Left lung (tissue), 10 donors: ENCODE data around the gene VSTM2L. TPM values are rescaled to one million over a fixed set of nuclear protein-coding genes. Genes with fewer than 3 reads are reported as not detected.

Experiments
- ATAC-seq: fragments of 200-7000 bp; cut with Tn5 transposase; one replicate; pipeline ENCODE4 v1.9.1; 2020; ENCODE audit warnings: moderate library complexity
- DNase-seq, 4 donors: peaks; one replicate each; pipeline ENCODE4 v3.0.0-alpha.2; 2013 to 2020
- H3K27ac ChIP-seq, 2 donors: fragments of 200-600 bp; sonication (generic) in 1 of 2; one replicate each; pipeline versions ENCODE4 v1.5.0 to v1.8.0; 2020 to 2021
- H3K27me3 ChIP-seq, 2 donors: fragments of 200-600 bp; sonication (generic) in 1 of 2; one replicate each; pipeline versions ENCODE4 v1.5.0 to v1.8.0; 2020 to 2021
- H3K36me3 ChIP-seq, 2 donors: fragments of 200-600 bp; sonication (generic) in 1 of 2; one replicate each; pipeline versions ENCODE4 v1.5.0 to v1.8.0; 2020 to 2021
- H3K4me1 ChIP-seq, 2 donors: fragments of 200-600 bp; one replicate each; pipeline ENCODE4 v1.8.0; 2021
- H3K4me3 ChIP-seq, 2 donors: fragments of 200-600 bp; sonication (generic) in 1 of 2; one replicate each; pipeline versions ENCODE4 v1.5.0 to v1.8.0; 2020 to 2021; ENCODE audit warnings: mild to moderate bottlenecking in 1 of 2
- H3K9me3 ChIP-seq, 2 donors: fragments of 200-600 bp; sonication (generic) in 1 of 2; one replicate each; pipeline versions ENCODE4 v1.5.0 to v1.8.0; 2020 to 2021
- CTCF ChIP-seq, 2 donors: fragments of 200-600 bp; sonication (generic) in 1 of 2; IDR thresholded peaks; one replicate each; pipeline versions ENCODE4 v1.5.0 to v1.8.0; 2021; ENCODE audit warnings: antibody characterized with exemption in 2 of 2
- intact Hi-C, 2 donors: fragments of 100-400 bp; cut with DNase I; formaldehyde crosslinking; loops; one replicate each; pipeline versions ENCODE4 v1.11.2 to v1.14.2; 2022
- polyA plus RNA-seq, 6 donors: library from polyadenylated mRNA; unstranded; fragments of 120-200 nt; gene quantifications; one replicate each; pipeline ENCODE4 v1.2.1, GENCODE V29; 2013; ENCODE audit not compliant: insufficient read length in 6 of 6
- total RNA-seq, 2 donors: library from RNA; stranded (reverse); fragmentation: NEBNext Ultra II Directional; extraction: Animal tissue kit (Norgen Biotek cat#: 25700); gene quantifications; one replicate each; pipeline ENCODE4 v1.2.1, GENCODE V29; 2021
- donor health status: DM: no; HTN: yes; CAD: no.
- donor health status: DM: no; HTN: no; CAD: no.

The VSTM2L gene
- total and polyA plus RNA-seq, 8 donors = 2.7 to 31.9 (median 7.2) TPM

DNA sequence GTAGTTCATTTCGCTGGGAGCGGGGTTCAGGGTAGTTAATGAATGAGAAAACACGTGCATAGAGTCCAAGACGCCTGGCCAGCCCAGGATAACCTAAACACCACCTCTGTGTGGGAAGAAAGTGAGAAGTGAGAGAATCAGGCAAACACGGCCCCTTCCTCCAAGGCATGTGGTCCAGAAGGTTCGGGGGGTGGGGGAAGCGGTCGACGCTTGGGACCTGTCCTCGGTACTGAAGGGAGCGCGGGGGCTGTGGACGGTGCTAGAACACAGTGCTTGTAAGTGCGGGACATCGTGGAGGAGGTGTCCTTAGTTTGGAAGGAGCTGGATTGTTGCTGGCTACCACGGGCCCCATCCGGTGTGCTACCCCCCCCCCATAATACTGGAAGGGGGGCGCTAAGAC lies 1.7 kb upstream of the VSTM2L start:
- ATAC-seq = no peak

DNA sequence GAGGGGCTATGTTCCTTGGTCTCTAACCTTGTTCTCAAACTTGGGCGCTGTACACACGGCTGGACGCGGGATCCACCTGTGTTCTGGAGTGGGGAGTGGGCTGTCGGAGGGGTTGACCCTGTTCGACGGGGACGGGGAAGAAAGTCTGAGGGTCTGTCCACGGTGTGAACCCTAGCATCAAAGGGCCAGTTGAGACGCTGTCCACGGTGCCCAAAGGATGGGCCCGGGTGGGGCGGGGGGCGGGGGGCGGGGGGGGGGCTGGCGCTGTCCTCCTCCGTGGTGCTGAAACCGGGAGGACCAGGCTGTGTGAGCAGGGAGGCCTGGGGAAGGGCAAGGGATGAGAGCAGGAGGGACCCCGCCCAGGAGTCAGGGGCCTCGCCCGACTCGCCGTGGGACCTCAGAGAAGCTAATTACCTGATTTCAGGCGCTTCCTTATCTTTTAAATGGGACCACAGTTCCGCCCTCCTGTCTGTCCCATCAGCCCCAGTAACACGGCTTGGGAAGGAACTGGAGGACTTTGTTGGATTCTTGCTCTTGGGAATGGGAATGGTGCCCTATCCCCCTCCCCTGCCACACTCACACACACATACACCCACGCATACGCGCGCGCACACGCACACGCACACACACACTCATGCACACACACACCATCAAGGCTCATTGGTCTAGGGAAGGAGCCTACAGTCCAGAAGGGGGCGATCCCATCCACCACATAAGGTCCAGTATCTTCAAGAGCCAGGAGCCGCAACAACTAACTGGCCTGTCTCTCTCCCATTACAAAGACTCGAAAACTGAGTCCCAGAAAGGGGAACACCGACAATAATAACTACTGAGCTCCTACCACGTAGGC lies 1.0 kb upstream of the VSTM2L start:
- Histone ChIP-seq H3K27me3 (peaks cover 15 to 86% of the 10 kb centered on the region in 2 donors), H3K27ac (no peak overlapping the region), H3K4me3 (peak overlapping the region; percentile 28 to 40), H3K9me3 (no peaks in the 10 kb centered on the region), H3K36me3 (no peaks in the 10 kb centered on the region), H3K4me1 (peaks cover 8 to 13% of the 10 kb centered on the region in 2 donors)
- ATAC-seq = peak; percentile 91
- DNase-seq = peak in 1 of 4 donors; percentile 55
- intact Hi-C loops = no loop called here
- TF ChIP-seq CTCF (IDR thresholded peaks at IDR 0.05) = peak; percentile 19 to 29

More for the DNA sequence above, 1.7 kb upstream of the VSTM2L start:
- H3K4me3 ChIP-seq = no peak overlapping the region
- no peak for DNase-seq
- intact Hi-C loops = no loop called here
- H3K27me3 ChIP-seq = peaks cover 15 to 79% of the 10 kb centered on the region in 2 donors
- no peaks in the 10 kb centered on the region for H3K36me3 ChIP-seq
- H3K9me3 ChIP-seq = no peaks in the 10 kb centered on the region
- no peak overlapping the region for H3K27ac ChIP-seq
- peaks cover 10 to 13% of the 10 kb centered on the region in 2 donors for H3K4me1 ChIP-seq
- no peak for TF ChIP-seq CTCF (IDR thresholded peaks at IDR 0.05)

DNA sequence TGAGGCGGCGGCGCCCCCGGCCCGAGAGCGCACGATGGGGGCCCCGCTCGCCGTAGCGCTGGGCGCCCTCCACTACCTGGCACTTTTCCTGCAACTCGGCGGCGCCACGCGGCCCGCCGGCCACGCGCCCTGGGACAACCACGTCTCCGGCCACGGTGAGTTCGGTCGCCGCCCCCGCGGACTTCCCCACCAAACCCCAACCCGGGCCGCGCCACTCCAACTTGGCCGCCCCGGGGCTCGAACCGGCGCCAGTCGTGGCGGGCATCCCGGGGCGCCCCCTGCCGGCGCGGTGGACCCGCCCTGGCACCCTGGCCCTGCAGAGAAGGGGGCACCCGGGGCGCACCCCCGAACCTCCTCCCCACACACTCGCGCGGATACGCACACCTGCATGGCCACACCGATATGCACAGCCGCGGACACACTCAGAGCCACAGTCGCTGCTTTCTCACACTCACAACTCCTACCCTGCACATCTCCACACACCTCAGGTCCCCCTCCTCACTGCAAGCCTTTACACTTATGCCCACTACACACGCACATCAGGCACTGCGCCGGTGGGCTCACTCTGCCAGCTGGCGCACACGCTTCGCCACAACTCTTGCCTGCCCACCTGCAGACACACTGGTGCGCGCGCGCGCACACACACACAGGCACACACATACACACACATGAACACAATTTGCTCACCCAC lies 535 bp downstream of the VSTM2L start:
- Histone ChIP-seq H3K36me3 (no peaks in the 10 kb centered on the region), H3K4me1 (peaks cover 4 to 13% of the 10 kb centered on the region in 2 donors), H3K4me3 (peak overlapping the region; percentile 28 to 40), H3K27me3 (peaks cover 15 to 96% of the 10 kb centered on the region in 2 donors), H3K9me3 (no peaks in the 10 kb centered on the region), H3K27ac (no peak overlapping the region)
- TF ChIP-seq CTCF (IDR thresholded peaks at IDR 0.05) = no peak
- intact Hi-C loops = no loop called here
- DNase-seq (peak in 1 of 4 donors; percentile 62), ATAC-seq (no peak)

DNA sequence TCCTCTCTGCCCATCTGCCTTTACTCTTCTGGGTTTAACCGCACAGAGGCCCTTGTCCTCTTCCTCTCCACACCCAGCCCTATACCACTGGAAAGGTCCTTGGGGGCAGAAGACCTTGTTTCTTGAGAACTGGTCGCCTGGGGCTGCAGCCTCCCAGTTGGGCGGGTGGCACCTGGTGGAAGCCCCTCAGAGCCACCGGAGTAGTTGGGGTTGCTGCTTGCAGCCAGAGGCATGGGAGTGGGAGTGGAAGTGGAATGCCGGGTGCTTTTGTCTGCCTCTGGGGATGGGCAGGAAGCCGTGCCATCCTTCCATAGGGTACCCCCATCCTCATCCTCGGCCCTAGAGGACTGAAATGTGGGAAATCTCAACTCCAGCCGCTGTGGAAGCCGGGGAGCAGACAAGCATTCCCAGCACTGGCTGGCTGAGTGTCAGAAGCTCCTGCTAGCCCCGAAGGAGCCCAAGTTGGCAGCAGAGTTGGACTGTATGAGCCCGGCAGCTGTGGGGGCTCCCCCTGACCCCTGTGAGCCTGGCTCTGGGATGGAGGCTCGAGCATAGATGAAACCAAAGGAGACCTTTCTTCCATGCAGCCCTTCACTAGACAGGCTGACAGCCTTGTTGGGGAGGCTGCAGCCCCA lies 1.2 kb downstream of the VSTM2L start:
- Histone ChIP-seq H3K27me3 (peaks cover 15 to 94% of the 10 kb centered on the region in 2 donors), H3K36me3 (no peaks in the 10 kb centered on the region), H3K4me3 (peak overlapping the region in 1 of 2 donors; percentile 40), H3K27ac (no peak overlapping the region), H3K4me1 (peaks cover 4 to 13% of the 10 kb centered on the region in 2 donors), H3K9me3 (no peaks in the 10 kb centered on the region)
- ATAC-seq (no peak), DNase-seq (no peak)
- intact Hi-C loops = no loop called here
- no peak for TF ChIP-seq CTCF (IDR thresholded peaks at IDR 0.05)
